ENCODE data around the gene MOCS1.

Gene MOCS1

GRCh38 chr6:39923861-39924260, 10.4 kb downstream of the MOCS1 start:
- DNase-seq: no peak

- no peak for DNase-seq
Observed at GRCh38 chr6:39923394-39923793, 10.9 kb downstream of the MOCS1 start.

DNA sequence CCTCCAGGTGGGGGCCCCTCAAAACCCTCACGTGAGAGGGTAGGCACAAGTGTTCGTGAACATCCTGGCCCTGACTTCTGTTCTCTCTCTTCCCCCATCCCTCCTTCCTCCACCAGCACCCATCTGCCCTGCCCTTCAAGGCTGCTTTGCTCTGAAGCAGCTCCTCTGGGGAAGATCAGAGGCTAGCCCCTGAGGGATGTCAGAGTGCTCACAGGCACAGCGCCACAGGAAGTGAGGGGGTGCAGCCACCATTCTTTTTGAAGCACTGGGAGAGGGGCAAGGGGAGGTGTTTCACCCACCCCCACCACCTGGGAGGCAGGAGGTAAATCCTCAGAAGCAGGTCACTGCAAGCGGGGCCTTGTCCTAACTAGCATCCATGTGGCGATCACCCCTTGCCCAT, 11.4 kb downstream of the MOCS1 start:
- DNase-seq: no peak

GRCh38 chr6:39920157-39920556, 14.1 kb downstream of the MOCS1 start:
- no peak for DNase-seq

DNA sequence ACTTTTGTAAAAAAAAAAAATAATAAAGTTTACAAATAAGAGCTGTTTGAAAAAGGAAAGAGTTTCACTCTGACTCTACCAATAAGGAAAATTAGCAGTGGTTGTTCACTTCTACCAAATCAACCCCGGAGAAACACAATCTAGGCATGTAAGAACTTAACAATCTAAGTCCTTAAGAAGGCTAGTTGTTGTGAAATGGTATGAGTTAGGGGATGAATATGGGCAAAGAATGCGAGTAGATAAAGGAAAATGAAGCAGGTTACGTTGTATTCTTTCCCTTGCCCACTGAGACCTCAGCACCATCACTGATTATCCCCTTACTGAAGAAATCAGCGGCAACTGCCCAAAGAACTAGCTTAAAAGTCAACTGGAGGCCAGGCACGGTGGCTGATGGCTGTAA, 15.4 kb downstream of the MOCS1 start:
- DNase-seq: no peak

GRCh38 chr6:39917981-39918380, 16.3 kb downstream of the MOCS1 start:
- DNase-seq: no peak

- DNase-seq: no peak
Observed at GRCh38 chr6:39917329-39917728, 16.9 kb downstream of the MOCS1 start.

- DNase-seq: no peak
Observed at GRCh38 chr6:39915866-39916265, 18.4 kb downstream of the MOCS1 start.

- DNase-seq: no peak
Observed at GRCh38 chr6:39914239-39914638, 20.0 kb downstream of the MOCS1 start.

DNA sequence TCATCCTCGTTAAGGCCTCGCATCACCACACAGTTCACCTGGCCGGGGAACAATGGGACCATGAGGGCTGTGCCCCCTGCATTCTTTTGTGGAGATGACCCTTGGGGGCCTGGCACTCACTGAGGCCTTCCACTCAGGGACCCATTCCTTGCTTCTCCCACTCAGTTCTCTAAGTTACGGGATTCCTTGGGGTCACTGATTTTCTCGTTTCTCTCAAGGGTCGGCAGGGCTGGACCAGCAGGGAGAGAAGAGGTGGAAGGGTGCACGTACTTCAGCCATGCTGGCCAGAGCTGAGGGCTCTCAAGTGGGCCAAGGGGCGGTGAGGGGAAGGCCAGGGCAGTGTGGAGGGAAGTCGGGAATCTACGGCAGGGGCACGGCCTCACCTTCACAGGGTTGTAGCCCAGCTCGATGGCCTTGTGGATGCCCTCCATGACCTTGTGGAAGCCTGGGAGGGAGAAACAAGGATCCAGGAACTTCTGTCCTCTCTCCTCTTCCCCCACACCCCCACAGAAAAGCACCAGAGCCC, 20.8 kb downstream of the MOCS1 start:
- DNase-seq: no peak

- no peak for DNase-seq
Observed at GRCh38 chr6:39912446-39912845, 21.8 kb downstream of the MOCS1 start.

GRCh38 chr6:39911513-39912125, 22.6 kb downstream of the MOCS1 start:
- no peak for DNase-seq

DNA sequence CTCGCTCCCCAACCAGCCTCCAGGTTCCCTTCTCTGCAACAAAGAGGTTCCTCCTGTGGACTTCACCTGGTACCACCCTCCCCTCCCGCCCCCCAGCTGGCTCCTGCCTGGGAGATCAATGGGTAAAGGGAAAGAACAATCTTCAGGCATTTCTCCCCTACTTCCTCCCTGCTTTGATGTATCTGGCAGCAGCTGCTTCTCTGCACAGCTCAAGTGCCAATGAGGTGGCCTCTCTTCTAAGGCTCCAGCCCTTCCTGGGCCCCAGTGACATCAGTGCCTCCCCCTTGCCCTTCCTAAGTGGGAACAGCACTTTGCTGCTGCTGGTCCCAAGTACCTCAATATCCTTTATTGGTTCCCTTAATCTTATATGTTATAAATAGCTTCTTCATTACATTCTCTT, 23.5 kb downstream of the MOCS1 start:
- DNase-seq: no peak

- no peak for DNase-seq
Observed at GRCh38 chr6:39910164-39910563, 24.1 kb downstream of the MOCS1 start.

- no peak for DNase-seq
Observed at GRCh38 chr6:39909701-39910100, 24.6 kb downstream of the MOCS1 start.

DNA sequence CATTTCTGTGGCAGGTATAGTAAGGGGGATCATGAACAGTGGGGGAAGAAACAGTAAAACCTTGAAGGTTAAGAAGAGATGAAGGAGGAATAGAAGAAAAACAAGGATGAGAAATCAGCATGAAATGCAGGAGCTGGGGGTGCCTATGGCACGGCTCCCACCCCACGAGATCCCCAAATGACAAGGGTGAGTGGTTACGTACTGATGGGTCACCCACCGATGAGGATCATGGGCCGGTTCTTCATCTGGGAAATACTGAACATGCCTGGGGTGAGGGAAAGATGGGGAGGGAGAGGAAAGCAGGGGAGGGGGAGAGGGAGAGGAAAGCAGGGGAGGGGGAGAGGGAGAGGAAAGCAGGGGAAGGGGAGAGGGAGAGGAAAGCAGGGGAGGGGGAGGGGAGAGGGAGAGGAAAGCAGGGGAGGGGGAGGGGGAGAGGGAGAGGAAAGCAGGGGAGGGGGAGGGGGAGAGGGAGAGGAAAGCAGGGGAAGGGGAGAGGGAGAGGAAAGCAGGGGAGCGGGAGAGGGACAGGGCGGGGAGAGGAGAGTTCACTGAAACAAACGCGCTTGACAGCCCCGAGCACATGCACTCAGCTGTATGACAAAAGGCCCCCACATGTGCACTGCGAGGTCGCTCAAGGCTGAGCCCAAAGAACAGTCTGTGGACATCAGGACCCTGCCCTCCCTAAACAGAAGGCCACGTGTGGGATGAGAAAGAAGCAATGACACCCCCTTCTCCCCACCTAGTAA, 25.3 kb downstream of the MOCS1 start:
- DNase-seq: no peak

GRCh38 chr6:39907871-39908575, 26.2 kb downstream of the MOCS1 start:
- DNase-seq: no peak

DNA sequence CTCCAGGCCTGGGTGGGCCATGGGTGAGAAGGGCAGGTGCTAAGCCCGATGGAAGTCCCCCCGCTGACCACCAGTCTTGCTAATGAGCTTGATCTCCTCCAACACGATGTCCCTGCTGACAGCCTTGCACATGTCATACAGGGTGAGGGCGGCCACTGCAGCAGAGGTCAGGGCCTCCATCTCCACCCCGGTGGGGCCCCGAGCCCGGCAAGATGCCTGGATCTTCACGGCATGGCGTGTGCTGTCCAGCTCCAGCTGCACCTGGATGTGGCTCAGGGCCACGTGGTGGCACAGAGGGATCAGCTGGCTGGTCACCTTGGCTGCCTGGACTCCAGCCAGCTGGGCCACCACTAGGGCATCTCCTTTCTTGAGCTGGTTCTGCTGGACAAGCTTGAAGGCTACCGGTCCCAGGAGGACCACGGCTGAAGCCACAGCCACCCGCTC, 27.9 kb downstream of the MOCS1 start:
- DNase-seq: no peak

GRCh38 chr6:39905640-39905975, 28.7 kb downstream of the MOCS1 start:
- no peak for DNase-seq

GRCh38 chr6:39904946-39905639, 29.2 kb downstream of the MOCS1 start:
- DNase-seq: no peak

DNA sequence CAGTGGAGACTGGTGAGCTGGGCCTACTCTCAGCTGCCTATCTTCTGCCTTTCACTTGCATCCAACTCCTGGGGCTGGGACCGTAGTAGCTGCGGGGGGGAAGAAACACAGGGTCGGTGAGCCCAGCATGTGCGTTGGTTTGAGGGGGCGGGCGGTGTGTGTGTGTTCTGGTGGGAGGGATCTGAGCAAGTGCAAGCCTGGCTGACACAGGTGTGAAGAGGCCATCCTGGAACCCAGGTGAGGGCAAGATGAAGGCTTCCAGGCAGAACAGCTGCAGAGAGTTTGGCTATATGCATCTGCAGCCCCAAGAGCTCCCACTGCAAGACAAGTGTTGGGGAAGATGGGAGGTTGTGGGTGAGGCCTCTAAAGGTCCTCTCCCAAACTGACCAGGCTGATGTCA, 30.6 kb downstream of the MOCS1 start:
- no peak for DNase-seq

GRCh38 chr6:39902786-39903465, 31.3 kb downstream of the MOCS1 start:
- no peak for DNase-seq

DNA sequence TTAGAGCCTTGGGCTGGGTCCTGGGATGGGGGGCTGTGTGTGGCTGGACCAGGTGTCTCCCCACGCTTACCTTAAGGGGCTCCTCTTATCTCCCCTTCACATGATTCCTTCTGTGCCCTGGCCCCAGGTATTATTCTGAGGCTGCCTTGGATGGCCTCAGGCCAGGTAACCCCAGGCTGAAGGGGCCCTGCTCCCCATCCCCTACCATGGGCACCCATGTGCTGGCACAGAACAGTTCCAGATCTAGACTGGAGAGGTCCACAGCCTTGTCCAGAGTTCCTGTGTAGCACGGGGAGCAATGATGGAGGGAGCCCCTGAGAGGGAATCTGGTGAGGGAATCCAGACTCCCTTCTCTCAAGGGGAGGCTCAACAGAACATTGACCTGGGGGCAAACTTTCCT, 32.1 kb downstream of the MOCS1 start:
- no peak for DNase-seq

Data from CD4-positive, alpha-beta T cell treated with Interleukin-6 for 4 hours (primary cell).